Smooth muscle cell (in vitro differentiated cells): ENCODE results near the gene TBC1D14. TPM values are rescaled to one million over a fixed set of nuclear protein-coding genes. Genes with fewer than 3 reads are reported as not detected.

Experiments
- DNase-seq: peaks from one replicate; lab custom pipeline; 2025; ENCODE audit not compliant: unreplicated experiment; lab: John Stamatoyannopoulos, UW
- H2AFZ ChIP-seq: fragments of 200-600 bp; sonication (generic); 2 replicates; pipeline ENCODE4 v1.6.0; 2016; ENCODE audit warnings: antibody characterized with exemption, low read depth, mild to moderate bottlenecking
- H3F3A ChIP-seq: fragments of 200-600 bp; sonication (generic); 2 replicates; pipeline ENCODE4 v1.6.0; 2017; ENCODE audit warnings: antibody characterized with exemption, low read depth
- H3K27ac ChIP-seq: fragments of 200-600 bp; sonication (generic); 2 replicates; pipeline ENCODE4 v1.5.1; 2016; ENCODE audit warnings: low read depth, mild to moderate bottlenecking
- H3K27me3 ChIP-seq: fragments of 200-600 bp; sonication (generic); 2 replicates; pipeline ENCODE4 v1.6.1; 2016; ENCODE audit warnings: low read depth, mild to moderate bottlenecking
- H3K36me3 ChIP-seq: fragments of 200-600 bp; sonication (generic); 2 replicates; pipeline ENCODE4 v1.5.1; 2016; ENCODE audit warnings: low read depth
- H3K4me1 ChIP-seq: fragments of 200-600 bp; sonication (generic); 2 replicates; pipeline ENCODE4 v1.5.1; 2016; ENCODE audit warnings: low read depth
- H3K4me2 ChIP-seq: fragments of 200-600 bp; sonication (generic); 2 replicates; pipeline ENCODE4 v1.6.0; 2016; ENCODE audit warnings: mild to moderate bottlenecking
- H3K4me3 ChIP-seq: fragments of 200-600 bp; sonication (generic); 2 replicates; pipeline ENCODE4 v1.5.1; 2016; ENCODE audit warnings: mild to moderate bottlenecking
- H3K79me2 ChIP-seq: fragments of 200-600 bp; sonication (generic); 2 replicates; pipeline ENCODE4 v1.6.0; 2016; ENCODE audit warnings: low read depth, mild to moderate bottlenecking
- H3K9ac ChIP-seq: fragments of 200-600 bp; sonication (generic); 2 replicates; pipeline ENCODE4 v1.6.0; 2016; ENCODE audit warnings: low read depth
- H3K9me3 ChIP-seq: fragments of 200-600 bp; sonication (generic); replicated peaks from 2 replicates; pipeline ENCODE4 v1.5.1; 2016; ENCODE audit warnings: low read depth
- H4K20me1 ChIP-seq: fragments of 200-600 bp; sonication (generic); 2 replicates; pipeline ENCODE4 v1.6.0; 2016; ENCODE audit warnings: low read depth
- whole genome bisulfite sequencing: methylation state at CpG from one replicate; pipeline ENCODE4 v1.1.7; 2016; ENCODE audit warnings: low lambda C conversion rate; 5-methylcytosine and 5-hydroxymethylcytosine counted together
- polyA plus RNA-seq: library from polyadenylated mRNA; unstranded; fragments of >200 nt; fragmentation: Nextera tagmentation; extraction: Ambion mirVana; gene quantifications from 2 replicates; pipeline ENCODE4 v1.2.1, GENCODE V29; 2016
- total RNA-seq: library from RNA; depleted of rRNA; stranded (reverse); fragments of >200 nt; gene quantifications from 2 replicates; pipeline ENCODE4 v1.2.3, GENCODE V29; 2014
- TF ChIP-seq, protein P1 (sequence below): fragments of 200-600 bp; sonication (generic); IDR thresholded peaks from 2 replicates; pipeline ENCODE4 v1.5.1; 2017; ENCODE audit warnings: borderline replicate concordance, mild to moderate bottlenecking, antibody characterized with exemption; ENCODE audit not compliant: insufficient read depth, poor library complexity, severe bottlenecking

TBC1D14 gene
- total and polyA plus RNA-seq, 2 experiments from 2014 or later, result 13.0 to 24.4 TPM

DNA sequence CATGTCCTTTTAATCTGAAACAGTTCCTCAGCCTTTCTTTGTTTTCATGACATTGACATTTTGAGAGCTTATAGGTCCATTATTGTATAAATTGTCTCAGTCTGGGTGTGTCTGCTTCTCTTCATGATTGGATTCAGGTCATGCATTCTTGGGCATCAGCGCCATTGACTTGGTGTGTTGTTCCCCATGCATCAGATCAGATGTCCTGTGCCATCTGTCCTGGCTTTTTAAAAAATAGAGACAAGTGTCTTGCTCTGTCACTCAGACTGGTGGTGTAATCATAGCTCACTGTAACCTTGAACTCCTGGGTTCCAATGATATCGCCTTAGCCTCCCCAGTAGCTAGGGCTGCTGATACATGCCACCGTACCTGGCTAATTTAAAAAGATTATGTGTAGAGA lies 55.7 kb downstream of the TBC1D14 start:
- no peaks in the 10 kb centered on the region for H3K36me3 ChIP-seq
- H3K27me3 ChIP-seq, result no peaks in the 10 kb centered on the region
- H4K20me1 ChIP-seq, result peaks cover 3% of the 10 kb centered on the region
- no peak for DNase-seq
- no peak overlapping the region for H2AFZ ChIP-seq
- 96% methylated on average over 3 of the region's 3 CpGs for WGBS
- H3K9me3 ChIP-seq, result no peaks in the 10 kb centered on the region
- H3K27ac ChIP-seq, result no peak overlapping the region
- no peak overlapping the region for H3K4me2 ChIP-seq
- TF ChIP-seq, protein P1, sequence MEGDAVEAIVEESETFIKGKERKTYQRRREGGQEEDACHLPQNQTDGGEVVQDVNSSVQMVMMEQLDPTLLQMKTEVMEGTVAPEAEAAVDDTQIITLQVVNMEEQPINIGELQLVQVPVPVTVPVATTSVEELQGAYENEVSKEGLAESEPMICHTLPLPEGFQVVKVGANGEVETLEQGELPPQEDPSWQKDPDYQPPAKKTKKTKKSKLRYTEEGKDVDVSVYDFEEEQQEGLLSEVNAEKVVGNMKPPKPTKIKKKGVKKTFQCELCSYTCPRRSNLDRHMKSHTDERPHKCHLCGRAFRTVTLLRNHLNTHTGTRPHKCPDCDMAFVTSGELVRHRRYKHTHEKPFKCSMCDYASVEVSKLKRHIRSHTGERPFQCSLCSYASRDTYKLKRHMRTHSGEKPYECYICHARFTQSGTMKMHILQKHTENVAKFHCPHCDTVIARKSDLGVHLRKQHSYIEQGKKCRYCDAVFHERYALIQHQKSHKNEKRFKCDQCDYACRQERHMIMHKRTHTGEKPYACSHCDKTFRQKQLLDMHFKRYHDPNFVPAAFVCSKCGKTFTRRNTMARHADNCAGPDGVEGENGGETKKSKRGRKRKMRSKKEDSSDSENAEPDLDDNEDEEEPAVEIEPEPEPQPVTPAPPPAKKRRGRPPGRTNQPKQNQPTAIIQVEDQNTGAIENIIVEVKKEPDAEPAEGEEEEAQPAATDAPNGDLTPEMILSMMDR, result no peak
- peaks cover 11% of the 10 kb centered on the region for H3K4me1 ChIP-seq
- no peak overlapping the region for H3K4me3 ChIP-seq
- no peaks in the 10 kb centered on the region for H3F3A ChIP-seq
- no peaks in the 10 kb centered on the region for H3K79me2 ChIP-seq
- H3K9ac ChIP-seq, result no peak overlapping the region

DNA sequence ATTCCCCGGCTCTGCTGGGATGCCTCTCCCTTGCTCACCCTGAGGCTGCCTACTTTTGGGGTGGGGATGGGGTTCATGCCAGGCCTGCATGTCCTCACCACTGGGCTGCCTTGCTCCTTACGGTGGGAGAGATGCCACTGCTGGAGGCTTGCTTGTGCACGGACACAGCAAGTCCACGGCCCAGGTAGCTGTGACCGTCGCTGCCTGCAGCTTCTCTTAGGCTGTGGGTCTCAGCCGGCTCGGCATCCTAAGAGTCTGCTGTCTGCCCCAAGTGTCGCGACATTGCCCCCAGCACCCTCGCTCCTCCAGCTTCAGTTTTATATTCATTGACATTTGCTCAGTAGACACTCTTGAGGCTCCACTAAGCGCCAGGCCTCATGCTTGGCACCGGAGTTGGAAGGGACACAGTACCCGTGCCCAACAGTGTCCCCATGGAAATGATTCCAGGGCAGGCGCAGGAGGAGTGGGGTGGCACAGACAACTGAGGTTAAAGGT lies 58.3 kb downstream of the TBC1D14 start:
- Histone ChIP-seq H2AFZ (no peak overlapping the region), H3F3A (no peaks in the 10 kb centered on the region), H3K27me3 (no peaks in the 10 kb centered on the region), H4K20me1 (peaks cover 3% of the 10 kb centered on the region), H3K9me3 (no peaks in the 10 kb centered on the region), H3K36me3 (no peaks in the 10 kb centered on the region), H3K79me2 (no peaks in the 10 kb centered on the region), H3K4me3 (no peak overlapping the region), H3K9ac (no peak overlapping the region), H3K4me2 (no peak overlapping the region), H3K4me1 (peaks cover 6% of the 10 kb centered on the region), H3K27ac (no peak overlapping the region)
- WGBS, result 98% methylated on average over 15 of the region's 15 CpGs
- DNase-seq, result no peak
- TF ChIP-seq, protein P1, result no peak

DNA sequence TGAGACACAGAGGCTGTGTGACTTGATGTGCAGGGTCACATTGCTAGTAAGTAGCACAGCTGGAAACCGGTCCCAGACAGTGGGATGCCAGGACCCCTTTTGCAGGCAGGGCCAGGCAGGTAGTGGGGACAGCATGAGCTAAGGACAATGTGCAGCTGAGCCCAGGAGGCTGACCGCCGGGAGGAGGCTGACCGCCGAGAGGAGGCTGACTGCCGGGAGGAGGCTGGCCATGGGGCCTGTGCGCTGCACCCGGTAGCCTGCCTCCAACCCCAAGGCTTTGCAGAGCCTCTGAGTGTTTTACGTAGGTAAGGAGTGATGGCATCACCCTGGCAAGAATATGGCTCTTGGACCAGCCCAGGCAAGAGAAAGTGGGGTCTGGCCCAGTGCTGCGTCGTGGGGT lies 58.9 kb downstream of the TBC1D14 start:
- H3K27ac ChIP-seq, result no peak overlapping the region
- H2AFZ ChIP-seq, result no peak overlapping the region
- H4K20me1 ChIP-seq, result peaks cover 3% of the 10 kb centered on the region
- H3K27me3 ChIP-seq, result no peaks in the 10 kb centered on the region
- 78% methylated on average over 10 of the region's 11 CpGs for WGBS
- TF ChIP-seq, protein P1, result no peak
- no peak overlapping the region for H3K9ac ChIP-seq
- no peaks in the 10 kb centered on the region for H3K36me3 ChIP-seq
- H3K4me1 ChIP-seq, result peaks cover 11% of the 10 kb centered on the region
- no peak for DNase-seq
- H3K4me3 ChIP-seq, result no peak overlapping the region
- H3F3A ChIP-seq, result no peaks in the 10 kb centered on the region
- no peak overlapping the region for H3K4me2 ChIP-seq
- no peaks in the 10 kb centered on the region for H3K79me2 ChIP-seq
- no peaks in the 10 kb centered on the region for H3K9me3 ChIP-seq
